Stimulated activated effector memory CD8-positive, alpha-beta T cell treated with anti-CD3 and anti-CD28 coated beads, Interleukin-12 subunit alpha, Interleukin-12 subunit beta, amount 100 ng/mL, for 72 hours (primary cell): ENCODE data around the gene CTTN.
"Not testable (repeated sequence)": the region's sequence is repeated elsewhere in the genome, so short reads cannot be mapped to it uniquely, and the experiment has no call there.

Experiments used
- ATAC-seq: fragments of 150-1000 bp; cut with Tn5 transposase; 2 replicates; pipeline ENCODE4 v1.10.0; 2021
- DNase-seq, 2 donors: peaks; one replicate each; pipeline ENCODE4 v3.0.0; 2021 to 2022; ENCODE audit warnings: low spot score in 2 of 2
- H3K27ac Mint-ChIP-seq: one replicate; pipeline ENCODE4 v1.8.0; 2022; ENCODE audit warnings: mild to moderate bottlenecking, mixed read lengths
- H3K36me3 Mint-ChIP-seq: one replicate; pipeline ENCODE4 v1.8.0; 2022; ENCODE audit warnings: mild to moderate bottlenecking, mixed read lengths
- H3K4me1 Mint-ChIP-seq: one replicate; pipeline ENCODE4 v1.8.0; 2022; ENCODE audit warnings: mixed read lengths
- H3K4me3 Mint-ChIP-seq: one replicate; pipeline ENCODE4 v1.8.0; 2022; ENCODE audit warnings: mild to moderate bottlenecking, mixed read lengths
- H3K9me3 Mint-ChIP-seq: one replicate; pipeline ENCODE4 v1.8.0; 2022; ENCODE audit warnings: mixed read lengths

Gene CTTN

GRCh38 chr11:70397336-70397982 is 870 bp upstream of the CTTN start:
- peak in 1 of 2 donors; percentile 52 for DNase-seq
- Mint-ChIP-seq H3K9me3 (no peaks in the 10 kb centered on the region), H3K36me3 (no peaks in the 10 kb centered on the region), H3K4me1 (peaks cover 26% of the 10 kb centered on the region), H3K27ac (peak overlapping the region; percentile 84), H3K4me3 (peak overlapping the region; percentile 74)
- peak; percentile 11 for ATAC-seq

GRCh38 chr11:70398834-70399680 is 728 bp downstream of the CTTN start:
- H3K36me3 Mint-ChIP-seq: no peaks in the 10 kb centered on the region
- H3K4me3 Mint-ChIP-seq: peak overlapping the region; percentile 74
- DNase-seq (no peak), ATAC-seq (peak; percentile 12)
- H3K4me1 Mint-ChIP-seq: peaks cover 31% of the 10 kb centered on the region
- no peaks in the 10 kb centered on the region for H3K9me3 Mint-ChIP-seq
- peak overlapping the region; percentile 56 for H3K27ac Mint-ChIP-seq

GRCh38 chr11:70399681-70400112 is 1.4 kb downstream of the CTTN start:
- ATAC-seq: peak; percentile 46
- H3K36me3 Mint-ChIP-seq: no peaks in the 10 kb centered on the region
- H3K9me3 Mint-ChIP-seq: no peaks in the 10 kb centered on the region
- no peak for DNase-seq
- peak overlapping the region; percentile 74 for H3K4me3 Mint-ChIP-seq
- H3K27ac Mint-ChIP-seq: peak overlapping the region; percentile 56
- peaks cover 31% of the 10 kb centered on the region for H3K4me1 Mint-ChIP-seq

GRCh38 chr11:70400643-70401042 is 2.3 kb downstream of the CTTN start:
- H3K4me3 Mint-ChIP-seq: no peak overlapping the region
- no peak for ATAC-seq
- H3K36me3 Mint-ChIP-seq: no peaks in the 10 kb centered on the region
- DNase-seq: no peak
- H3K9me3 Mint-ChIP-seq: no peaks in the 10 kb centered on the region
- H3K4me1 Mint-ChIP-seq: peaks cover 31% of the 10 kb centered on the region
- no peak overlapping the region for H3K27ac Mint-ChIP-seq

- Mint-ChIP-seq H3K4me3 (no peak overlapping the region), H3K9me3 (no peaks in the 10 kb centered on the region), H3K27ac (no peak overlapping the region), H3K36me3 (no peaks in the 10 kb centered on the region), H3K4me1 (peaks cover 31% of the 10 kb centered on the region)
- DNase-seq: no peak
- ATAC-seq: no peak
Observed at GRCh38 chr11:70402016-70402415, 3.7 kb downstream of the CTTN start.

- Mint-ChIP-seq H3K4me1 (peaks cover 25% of the 10 kb centered on the region), H3K9me3 (no peaks in the 10 kb centered on the region), H3K36me3 (no peaks in the 10 kb centered on the region), H3K27ac (no peak overlapping the region), H3K4me3 (no peak overlapping the region)
- no peak for DNase-seq
- peak; percentile 38 for ATAC-seq
Observed at GRCh38 chr11:70402685-70403084, 4.4 kb downstream of the CTTN start.

- Mint-ChIP-seq H3K36me3 (no peaks in the 10 kb centered on the region), H3K4me1 (peaks cover 18% of the 10 kb centered on the region), H3K27ac (no peak overlapping the region), H3K4me3 (no peak overlapping the region), H3K9me3 (no peaks in the 10 kb centered on the region)
- ATAC-seq (no peak), DNase-seq (no peak)
Observed at GRCh38 chr11:70404244-70404643, 5.9 kb downstream of the CTTN start.

GRCh38 chr11:70405679-70406395 is 7.5 kb downstream of the CTTN start:
- H3K4me1 Mint-ChIP-seq: peaks cover 9% of the 10 kb centered on the region

GRCh38 chr11:70407121-70407520 is 8.8 kb downstream of the CTTN start:
- ATAC-seq (no peak), DNase-seq (no peak)
- no peak overlapping the region for H3K4me3 Mint-ChIP-seq
- no peaks in the 10 kb centered on the region for H3K9me3 Mint-ChIP-seq
- no peak overlapping the region for H3K27ac Mint-ChIP-seq
- H3K36me3 Mint-ChIP-seq: no peaks in the 10 kb centered on the region
- peaks cover 8% of the 10 kb centered on the region for H3K4me1 Mint-ChIP-seq

More at GRCh38 chr11:70405679-70406395, 7.5 kb downstream of the CTTN start:
- Mint-ChIP-seq H3K4me3 (no peak overlapping the region), H3K9me3 (no peaks in the 10 kb centered on the region), H3K36me3 (no peaks in the 10 kb centered on the region), H3K27ac (no peak overlapping the region)
- DNase-seq (no peak), ATAC-seq (no peak)

GRCh38 chr11:70407814-70408213 is 9.5 kb downstream of the CTTN start:
- Mint-ChIP-seq H3K9me3 (no peaks in the 10 kb centered on the region), H3K4me3 (no peak overlapping the region), H3K4me1 (peaks cover 1% of the 10 kb centered on the region), H3K27ac (no peak overlapping the region), H3K36me3 (no peaks in the 10 kb centered on the region)
- DNase-seq (no peak), ATAC-seq (no peak)

GRCh38 chr11:70408326-70408725 is 10.0 kb downstream of the CTTN start:
- ATAC-seq, H3K36me3 Mint-ChIP-seq, H3K4me3 Mint-ChIP-seq, H3K9me3 Mint-ChIP-seq, H3K27ac Mint-ChIP-seq, H3K4me1 Mint-ChIP-seq, DNase-seq: not testable (repeated sequence)

- DNase-seq (no peak), ATAC-seq (no peak)
- Mint-ChIP-seq H3K9me3 (no peaks in the 10 kb centered on the region), H3K4me1 (no peaks in the 10 kb centered on the region), H3K27ac (no peak overlapping the region), H3K4me3 (no peak overlapping the region), H3K36me3 (no peaks in the 10 kb centered on the region)
Observed at GRCh38 chr11:70409437-70409836, 11.1 kb downstream of the CTTN start.

GRCh38 chr11:70409871-70410270 is 11.5 kb downstream of the CTTN start:
- H3K4me3 Mint-ChIP-seq: no peak overlapping the region
- no peak for DNase-seq
- ATAC-seq: no peak
- no peaks in the 10 kb centered on the region for H3K36me3 Mint-ChIP-seq
- no peaks in the 10 kb centered on the region for H3K4me1 Mint-ChIP-seq
- H3K9me3 Mint-ChIP-seq: no peaks in the 10 kb centered on the region
- no peak overlapping the region for H3K27ac Mint-ChIP-seq

GRCh38 chr11:70410276-70411205 is 12.2 kb downstream of the CTTN start:
- no peaks in the 10 kb centered on the region for H3K9me3 Mint-ChIP-seq
- H3K27ac Mint-ChIP-seq: no peak overlapping the region
- no peaks in the 10 kb centered on the region for H3K4me1 Mint-ChIP-seq
- DNase-seq: no peak
- no peak overlapping the region for H3K4me3 Mint-ChIP-seq
- H3K36me3 Mint-ChIP-seq: no peaks in the 10 kb centered on the region
- no peak for ATAC-seq
